HepG2 (cell line): Measurements from ENCODE around the gene WWP2. TPM values are rescaled to one million over a fixed set of nuclear protein-coding genes. Genes with fewer than 3 reads are reported as not detected.

Experiments
- GTF3A ChIP-seq: sonication (generic); formaldehyde crosslinking; conservative IDR thresholded peaks from 2 replicates; pipeline ENCODE4 v1.4.0; 2020; ENCODE audit warnings: mild to moderate bottlenecking, missing genetic modification reagents
- JUN ChIP-seq: sonication (generic); formaldehyde crosslinking; IDR thresholded peaks from 2 replicates; pipeline ENCODE4 v1.4.0; 2020; ENCODE audit warnings: mild to moderate bottlenecking, missing genetic modification reagents
- KAT8 ChIP-seq: IDR thresholded peaks from 2 replicates; pipeline ENCODE4 v1.6.1; 2016; ENCODE audit warnings: missing genetic modification reagents, missing compliant biosample characterization
- NCOA2 ChIP-seq: sonication (generic); formaldehyde crosslinking; IDR thresholded peaks from 2 replicates; pipeline ENCODE4 v1.8.0; 2022; ENCODE audit warnings: inconsistent platforms
- NFKB2 ChIP-seq: sonication (generic); formaldehyde crosslinking; IDR thresholded peaks from 2 replicates; pipeline ENCODE4 v1.4.0; 2020; ENCODE audit warnings: missing genetic modification reagents, borderline replicate concordance
- REPIN1 ChIP-seq: sonication (generic); formaldehyde crosslinking; IDR thresholded peaks from 2 replicates; pipeline ENCODE4 v1.8.0; 2022; ENCODE audit warnings: missing genetic modification reagents, low read depth, mild to moderate bottlenecking, borderline replicate concordance
- SMAD3 ChIP-seq: sonication (generic); formaldehyde crosslinking; IDR thresholded peaks from 2 replicates; pipeline ENCODE4 v1.4.0; 2020; ENCODE audit warnings: missing genetic modification reagents
- WIZ ChIP-seq: sonication (generic); formaldehyde crosslinking; IDR thresholded peaks from 2 replicates; pipeline ENCODE4 v1.5.1; 2020; ENCODE audit warnings: mild to moderate bottlenecking, missing genetic modification reagents
- ZSCAN21 ChIP-seq: sonication (generic); formaldehyde crosslinking; IDR thresholded peaks from 2 replicates; pipeline ENCODE4 v1.8.0; 2022; ENCODE audit warnings: mild to moderate bottlenecking, missing genetic modification reagents, moderate library complexity, borderline replicate concordance
- polyA plus RNA-seq, 8 experiments: library from polyadenylated mRNA; depleted of rRNA in 3 of 8; stranded (reverse) in 7 of 8; unstranded in 1 of 8; fragments of >200 nt; fragmentation: Illumina TruSeq in 4 of 8; extraction: Trizol in 4 of 8; gene quantifications; 2 replicates each; pipeline versions ENCODE4 v1.2.1 to v1.2.3, GENCODE V29; 2011 to 2016; ENCODE audit warnings: low read depth in 4 of 8, missing spikeins in 1 of 8, mixed read lengths in 1 of 8; ENCODE audit not compliant: insufficient read depth in 1 of 8
- total RNA-seq, 5 experiments: library from RNA; depleted of rRNA; stranded (reverse); fragments of >200 nt; fragmentation: Illumina TruSeq; extraction: Trizol; gene quantifications; 2 replicates each; pipeline ENCODE4 v1.2.3, GENCODE V29; 2016; ENCODE audit warnings: low read depth in 1 of 5
- TF ChIP-seq, protein P1 (sequence below), 2 experiments: fragments of 450-650 bp in 1 of 2; sonication (generic) in 1 of 2; formaldehyde crosslinking in 1 of 2; IDR thresholded peaks; 2 replicates each; pipeline versions ENCODE4 v1.6.1 to v1.8.0; 2016 to 2022; ENCODE audit warnings: antibody characterized with exemption in 1 of 2, mild to moderate bottlenecking in 1 of 2, missing genetic modification reagents in 1 of 2
- TF ChIP-seq, protein P2 (sequence below): sonication (generic); formaldehyde crosslinking; IDR thresholded peaks from 2 replicates; pipeline ENCODE4 v1.5.1; 2020; ENCODE audit warnings: mild to moderate bottlenecking, missing genetic modification reagents
- TF ChIP-seq, protein P3 (sequence below): sonication (generic); formaldehyde crosslinking; IDR thresholded peaks from 2 replicates; pipeline ENCODE4 v1.4.0; 2020; ENCODE audit warnings: missing genetic modification reagents, borderline replicate concordance

Gene WWP2
- total and polyA plus RNA-seq, 2 of the 13 experiments (the other 11 are each of a cell fraction or from before 2014, with no cell fraction given): 11.4 to 28.2 TPM

DNA sequence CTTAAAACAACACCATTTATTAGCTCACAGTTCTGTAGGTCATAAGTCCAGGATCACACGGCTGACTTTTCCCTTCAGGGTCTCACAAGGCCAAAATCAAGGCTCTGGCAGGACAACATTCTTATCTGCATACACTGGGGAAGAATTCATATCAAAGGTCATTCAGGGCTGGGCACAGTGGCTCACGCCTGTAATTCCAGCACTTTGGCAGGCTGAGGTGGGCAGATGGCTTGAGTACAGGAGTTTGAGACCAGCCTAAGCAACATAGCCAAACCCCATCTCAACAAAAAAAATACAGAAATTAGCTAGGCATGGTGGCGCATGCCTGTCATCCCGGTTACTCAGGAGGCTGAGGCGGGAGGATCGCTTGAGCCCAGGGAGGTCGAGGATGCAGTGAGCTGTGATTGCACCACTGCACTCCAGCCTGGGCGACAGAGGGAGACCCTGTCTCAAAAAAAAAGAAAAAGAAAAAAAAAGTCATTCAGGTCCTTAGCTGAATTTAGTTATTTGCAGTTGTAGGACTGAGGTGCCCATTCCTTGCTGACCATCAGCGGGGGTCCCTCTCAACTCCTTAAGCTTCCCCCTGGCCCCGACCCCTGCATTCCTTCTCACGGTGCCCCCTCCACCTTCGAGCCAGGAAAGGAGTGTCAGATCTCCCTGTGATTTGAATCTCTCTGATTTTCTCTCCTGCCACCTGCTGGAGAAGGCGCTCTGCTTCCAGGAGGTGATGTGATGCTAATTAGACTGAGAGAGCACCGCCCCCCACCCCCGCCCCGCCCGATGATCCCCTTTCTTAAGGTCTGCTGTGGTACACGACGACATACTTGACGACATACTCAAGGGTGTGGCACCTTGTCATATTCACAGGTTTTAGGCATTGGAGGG lies 97.2 kb downstream of the WWP2 start (continued):
- TF ChIP-seq NCOA2 (CRISPR knock-in tag) (peak; percentile 72), JUN (CRISPR knock-in tag) (peak; percentile 76), WIZ (CRISPR knock-in tag) (0 out of 2 replicates have a peak, but pooled peaks have one; percentile 67), GTF3A (CRISPR knock-in tag) (no peak), REPIN1 (CRISPR knock-in tag) (peak; percentile 88; the same call in 1 of the 2 replicates), NFKB2 (CRISPR knock-in tag) (peak; percentile 62; the same call in 1 of the 2 replicates), ZSCAN21 (CRISPR knock-in tag) (no peak; the same call in 1 of the 2 replicates), KAT8 (CRISPR knock-in tag) (peak; percentile 61; the same call in 1 of the 2 replicates), SMAD3 (CRISPR knock-in tag) (no peak)
- TF ChIP-seq, protein P1, sequence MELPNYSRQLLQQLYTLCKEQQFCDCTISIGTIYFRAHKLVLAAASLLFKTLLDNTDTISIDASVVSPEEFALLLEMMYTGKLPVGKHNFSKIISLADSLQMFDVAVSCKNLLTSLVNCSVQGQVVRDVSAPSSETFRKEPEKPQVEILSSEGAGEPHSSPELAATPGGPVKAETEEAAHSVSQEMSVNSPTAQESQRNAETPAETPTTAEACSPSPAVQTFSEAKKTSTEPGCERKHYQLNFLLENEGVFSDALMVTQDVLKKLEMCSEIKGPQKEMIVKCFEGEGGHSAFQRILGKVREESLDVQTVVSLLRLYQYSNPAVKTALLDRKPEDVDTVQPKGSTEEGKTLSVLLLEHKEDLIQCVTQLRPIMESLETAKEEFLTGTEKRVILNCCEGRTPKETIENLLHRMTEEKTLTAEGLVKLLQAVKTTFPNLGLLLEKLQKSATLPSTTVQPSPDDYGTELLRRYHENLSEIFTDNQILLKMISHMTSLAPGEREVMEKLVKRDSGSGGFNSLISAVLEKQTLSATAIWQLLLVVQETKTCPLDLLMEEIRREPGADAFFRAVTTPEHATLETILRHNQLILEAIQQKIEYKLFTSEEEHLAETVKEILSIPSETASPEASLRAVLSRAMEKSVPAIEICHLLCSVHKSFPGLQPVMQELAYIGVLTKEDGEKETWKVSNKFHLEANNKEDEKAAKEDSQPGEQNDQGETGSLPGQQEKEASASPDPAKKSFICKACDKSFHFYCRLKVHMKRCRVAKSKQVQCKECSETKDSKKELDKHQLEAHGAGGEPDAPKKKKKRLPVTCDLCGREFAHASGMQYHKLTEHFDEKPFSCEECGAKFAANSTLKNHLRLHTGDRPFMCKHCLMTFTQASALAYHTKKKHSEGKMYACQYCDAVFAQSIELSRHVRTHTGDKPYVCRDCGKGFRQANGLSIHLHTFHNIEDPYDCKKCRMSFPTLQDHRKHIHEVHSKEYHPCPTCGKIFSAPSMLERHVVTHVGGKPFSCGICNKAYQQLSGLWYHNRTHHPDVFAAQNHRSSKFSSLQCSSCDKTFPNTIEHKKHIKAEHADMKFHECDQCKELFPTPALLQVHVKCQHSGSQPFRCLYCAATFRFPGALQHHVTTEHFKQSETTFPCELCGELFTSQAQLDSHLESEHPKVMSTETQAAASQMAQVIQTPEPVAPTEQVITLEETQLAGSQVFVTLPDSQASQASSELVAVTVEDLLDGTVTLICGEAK (IDR thresholded peaks at IDR 0.05): no peak
- TF ChIP-seq, protein P1 (CRISPR knock-in tag; IDR thresholded peaks at IDR 0.05): peak; percentile 75; the same call in 1 of the 2 replicates
- TF ChIP-seq, protein P2, sequence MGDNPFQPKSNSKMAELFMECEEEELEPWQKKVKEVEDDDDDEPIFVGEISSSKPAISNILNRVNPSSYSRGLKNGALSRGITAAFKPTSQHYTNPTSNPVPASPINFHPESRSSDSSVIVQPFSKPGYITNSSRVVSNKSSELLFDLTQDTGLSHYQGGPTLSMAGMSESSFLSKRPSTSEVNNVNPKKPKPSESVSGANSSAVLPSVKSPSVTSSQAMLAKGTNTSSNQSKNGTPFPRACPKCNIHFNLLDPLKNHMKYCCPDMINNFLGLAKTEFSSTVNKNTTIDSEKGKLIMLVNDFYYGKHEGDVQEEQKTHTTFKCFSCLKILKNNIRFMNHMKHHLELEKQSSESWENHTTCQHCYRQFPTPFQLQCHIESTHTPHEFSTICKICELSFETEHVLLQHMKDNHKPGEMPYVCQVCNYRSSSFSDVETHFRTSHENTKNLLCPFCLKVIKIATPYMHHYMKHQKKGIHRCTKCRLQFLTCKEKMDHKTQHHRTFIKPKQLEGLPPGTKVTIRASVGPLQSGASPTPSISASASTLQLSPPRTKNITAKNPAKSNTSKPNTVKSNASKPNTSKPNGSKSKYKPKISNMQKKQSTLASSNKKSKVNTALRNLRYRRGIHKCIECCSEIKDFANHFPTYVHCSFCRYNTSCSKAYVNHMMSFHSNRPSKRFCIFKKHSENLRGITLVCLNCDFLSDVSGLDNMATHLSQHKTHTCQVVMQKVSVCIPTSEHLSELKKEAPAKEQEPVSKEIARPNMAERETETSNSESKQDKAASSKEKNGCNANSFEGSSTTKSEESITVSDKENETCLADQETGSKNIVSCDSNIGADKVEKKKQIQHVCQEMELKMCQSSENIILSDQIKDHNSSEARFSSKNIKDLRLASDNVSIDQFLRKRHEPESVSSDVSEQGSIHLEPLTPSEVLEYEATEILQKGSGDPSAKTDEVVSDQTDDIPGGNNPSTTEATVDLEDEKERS (CRISPR knock-in tag): peak; percentile 73; the same call in 1 of the 2 replicates
- TF ChIP-seq, protein P3, sequence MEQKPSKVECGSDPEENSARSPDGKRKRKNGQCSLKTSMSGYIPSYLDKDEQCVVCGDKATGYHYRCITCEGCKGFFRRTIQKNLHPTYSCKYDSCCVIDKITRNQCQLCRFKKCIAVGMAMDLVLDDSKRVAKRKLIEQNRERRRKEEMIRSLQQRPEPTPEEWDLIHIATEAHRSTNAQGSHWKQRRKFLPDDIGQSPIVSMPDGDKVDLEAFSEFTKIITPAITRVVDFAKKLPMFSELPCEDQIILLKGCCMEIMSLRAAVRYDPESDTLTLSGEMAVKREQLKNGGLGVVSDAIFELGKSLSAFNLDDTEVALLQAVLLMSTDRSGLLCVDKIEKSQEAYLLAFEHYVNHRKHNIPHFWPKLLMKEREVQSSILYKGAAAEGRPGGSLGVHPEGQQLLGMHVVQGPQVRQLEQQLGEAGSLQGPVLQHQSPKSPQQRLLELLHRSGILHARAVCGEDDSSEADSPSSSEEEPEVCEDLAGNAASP (CRISPR knock-in tag): peak; percentile 97
